Ectodermal cell (in vitro differentiated cells): Measurements from ENCODE around the gene CABYR.

Experiments
- H3K27ac ChIP-seq: 2 replicates; pipeline ENCODE4 v1.7.0; 2013; ENCODE audit warnings: mild to moderate bottlenecking, low read depth, low read length; ENCODE audit not compliant: insufficient read depth, poor library complexity, severe bottlenecking
- H3K27me3 ChIP-seq: 2 replicates; pipeline ENCODE4 v1.7.0; 2013; ENCODE audit warnings: mild to moderate bottlenecking, low read length; ENCODE audit not compliant: insufficient read depth, control insufficient read depth, poor library complexity, severe bottlenecking
- H3K36me3 ChIP-seq: one replicate; pipeline ENCODE4 v1.7.0; 2013; ENCODE audit warnings: low read length; ENCODE audit not compliant: control insufficient read depth, insufficient read depth
- H3K4me1 ChIP-seq: one replicate; pipeline ENCODE4 v1.7.0; 2013; ENCODE audit warnings: low read length; ENCODE audit not compliant: control insufficient read depth, insufficient read depth
- H3K4me3 ChIP-seq: 2 replicates; pipeline ENCODE4 v1.7.0; 2013; ENCODE audit warnings: low read depth, low read length, control low read depth; ENCODE audit not compliant: insufficient read depth
- H3K9me3 ChIP-seq: 2 replicates; pipeline ENCODE4 v1.7.0; 2013; ENCODE audit warnings: mild to moderate bottlenecking, low read length, moderate library complexity; ENCODE audit not compliant: control insufficient read depth
- WGBS, 2 experiments: methylation state at CpG; one replicate each; pipeline ENCODE4 v1.1.7; 2013; ENCODE audit warnings: missing lambda C conversion rate in 2 of 2; 5-methylcytosine and 5-hydroxymethylcytosine counted together

CABYR gene

GRCh38 chr18:24188120-24188519 lies 49.3 kb downstream of the CABYR start:
- WGBS, 2 experiments: 81 to 94% methylated on average over 5 of the region's 5 CpGs
- peaks cover 13% of the 10 kb centered on the region for H3K4me1 ChIP-seq
- no peak overlapping the region for H3K27ac ChIP-seq
- no peak overlapping the region for H3K4me3 ChIP-seq
- no peaks in the 10 kb centered on the region for H3K27me3 ChIP-seq
- H3K36me3 ChIP-seq: no peaks in the 10 kb centered on the region
- H3K9me3 ChIP-seq: no peaks in the 10 kb centered on the region

- no peak overlapping the region for H3K4me3 ChIP-seq
- H3K27me3 ChIP-seq: no peaks in the 10 kb centered on the region
- 75 to 76% methylated on average over 6 of the region's 6 CpGs for WGBS, 2 experiments
- no peak overlapping the region for H3K27ac ChIP-seq
- H3K4me1 ChIP-seq: peaks cover 13% of the 10 kb centered on the region
- no peaks in the 10 kb centered on the region for H3K9me3 ChIP-seq
- no peaks in the 10 kb centered on the region for H3K36me3 ChIP-seq
Observed at GRCh38 chr18:24189007-24189528, 50.2 kb downstream of the CABYR start.

- Histone ChIP-seq H3K36me3 (no peaks in the 10 kb centered on the region), H3K27me3 (no peaks in the 10 kb centered on the region), H3K4me3 (no peak overlapping the region), H3K9me3 (no peaks in the 10 kb centered on the region), H3K27ac (no peak overlapping the region), H3K4me1 (peaks cover 12% of the 10 kb centered on the region)
- WGBS, 2 experiments: 88% methylated on average over 15 of the region's 15 CpGs
Observed at GRCh38 chr18:24189664-24190346, 50.9 kb downstream of the CABYR start.

GRCh38 chr18:24190590-24190989 lies 51.7 kb downstream of the CABYR start:
- 92% methylated on average over 2 of the region's 2 CpGs for WGBS, 2 experiments
- H3K36me3 ChIP-seq: no peaks in the 10 kb centered on the region
- no peak overlapping the region for H3K4me3 ChIP-seq
- no peaks in the 10 kb centered on the region for H3K9me3 ChIP-seq
- peaks cover 10% of the 10 kb centered on the region for H3K4me1 ChIP-seq
- no peaks in the 10 kb centered on the region for H3K27me3 ChIP-seq
- H3K27ac ChIP-seq: no peak overlapping the region

- H3K36me3 ChIP-seq: no peaks in the 10 kb centered on the region
- no peak overlapping the region for H3K27ac ChIP-seq
- H3K4me1 ChIP-seq: no peaks in the 10 kb centered on the region
- 91 to 96% methylated on average over 9 of the region's 9 CpGs for WGBS, 2 experiments
- no peaks in the 10 kb centered on the region for H3K27me3 ChIP-seq
- H3K4me3 ChIP-seq: no peak overlapping the region
- no peaks in the 10 kb centered on the region for H3K9me3 ChIP-seq
Observed at GRCh38 chr18:24195296-24196053, 56.6 kb downstream of the CABYR start.

GRCh38 chr18:24196764-24197163 lies 57.9 kb downstream of the CABYR start:
- WGBS, 2 experiments: 96 to 98% methylated on average over 4 of the region's 4 CpGs
- H3K27me3 ChIP-seq: no peaks in the 10 kb centered on the region
- H3K27ac ChIP-seq: no peak overlapping the region
- H3K4me1 ChIP-seq: no peaks in the 10 kb centered on the region
- no peaks in the 10 kb centered on the region for H3K9me3 ChIP-seq
- H3K36me3 ChIP-seq: no peaks in the 10 kb centered on the region
- H3K4me3 ChIP-seq: no peak overlapping the region

GRCh38 chr18:24197412-24197811 lies 58.5 kb downstream of the CABYR start:
- Histone ChIP-seq H3K4me1 (no peaks in the 10 kb centered on the region), H3K27me3 (no peaks in the 10 kb centered on the region), H3K4me3 (no peak overlapping the region), H3K9me3 (no peaks in the 10 kb centered on the region), H3K27ac (no peak overlapping the region), H3K36me3 (no peaks in the 10 kb centered on the region)
- whole genome bisulfite sequencing, 2 experiments: 100% methylated on average over 1 of the region's 1 CpG; no CpG with 5 or more reads in 1 of the 2 experiments

- Histone ChIP-seq H3K36me3 (no peaks in the 10 kb centered on the region), H3K27me3 (no peaks in the 10 kb centered on the region), H3K27ac (no peak overlapping the region), H3K9me3 (no peaks in the 10 kb centered on the region), H3K4me3 (no peak overlapping the region), H3K4me1 (no peaks in the 10 kb centered on the region)
- 96% methylated on average over 9 of the region's 9 CpGs for WGBS, 2 experiments
Observed at GRCh38 chr18:24198461-24198860, 59.6 kb downstream of the CABYR start.

- Histone ChIP-seq H3K36me3 (no peaks in the 10 kb centered on the region), H3K27ac (no peak overlapping the region)
- 92 to 94% methylated on average over 5 of the region's 5 CpGs for WGBS, 2 experiments
Observed at GRCh38 chr18:24199372-24199962, 60.6 kb downstream of the CABYR start.

More at GRCh38 chr18:24199372-24199962, 60.6 kb downstream of the CABYR start:
- H3K4me1 ChIP-seq: no peaks in the 10 kb centered on the region
- no peaks in the 10 kb centered on the region for H3K27me3 ChIP-seq
- no peaks in the 10 kb centered on the region for H3K9me3 ChIP-seq
- no peak overlapping the region for H3K4me3 ChIP-seq
